ENCODE data around the gene ZSCAN26.
A peak's percentile ranks its signal among the peaks of the same experiment; 100 is the strongest.
"Not testable (repeated sequence)": the region's sequence is repeated elsewhere in the genome, so short reads cannot be mapped to it uniquely, and the experiment has no call there.

Gene ZSCAN26

GRCh38 chr6:28257042-28257441, 9.9 kb upstream of the ZSCAN26 start:
- no peak for DNase-seq

- peak; percentile 39 for DNase-seq
Observed at GRCh38 chr6:28258877-28259777, 7.8 kb upstream of the ZSCAN26 start, which contains the start of gene NKAPL. Gene NKAPL (plus strand): TSS chr6:28259297. CDS start chr6:28259372, 75 bp downstream.

GRCh38 chr6:28263922-28264321, 3.0 kb upstream of the ZSCAN26 start:
- no peak for DNase-seq

- no peak for DNase-seq
Observed at GRCh38 chr6:28264834-28265401, 2.0 kb upstream of the ZSCAN26 start.

GRCh38 chr6:28266563-28266961, 381 bp upstream of the ZSCAN26 start:
- no peak for DNase-seq

- DNase-seq: no peak
Observed at GRCh38 chr6:28267695-28268059, 734 bp downstream of the ZSCAN26 start.

GRCh38 chr6:28269492-28269891, 2.5 kb downstream of the ZSCAN26 start:
- no peak for DNase-seq

GRCh38 chr6:28274888-28275287, 7.9 kb downstream of the ZSCAN26 start:
- no peak for DNase-seq

- no peak for DNase-seq
Observed at GRCh38 chr6:28277746-28278145, 10.8 kb downstream of the ZSCAN26 start.

GRCh38 chr6:28280595-28281287, 13.8 kb downstream of the ZSCAN26 start:
- no peak for DNase-seq

- DNase-seq: peak; percentile 31
Observed at GRCh38 chr6:28281288-28282064, 14.5 kb downstream of the ZSCAN26 start, which contains the start of gene PGBD1. Gene PGBD1 (plus strand): TSS chr6:28281572. CDS start chr6:28283814, 2,242 bp downstream.

GRCh38 chr6:28282926-28283325, 16.0 kb downstream of the ZSCAN26 start:
- DNase-seq: no peak

- no peak for DNase-seq
Observed at GRCh38 chr6:28291573-28291972, 24.6 kb downstream of the ZSCAN26 start.

- no peak for DNase-seq
Observed at GRCh38 chr6:28295326-28295725, 28.4 kb downstream of the ZSCAN26 start.

GRCh38 chr6:28296520-28297060, 29.6 kb downstream of the ZSCAN26 start:
- no peak for DNase-seq

- DNase-seq: no peak
Observed at GRCh38 chr6:28303570-28303969, 36.6 kb downstream of the ZSCAN26 start.

GRCh38 chr6:28306363-28306762, 39.4 kb downstream of the ZSCAN26 start:
- not testable (repeated sequence) for DNase-seq

- DNase-seq: no peak
Observed at GRCh38 chr6:28311139-28311823, 44.3 kb downstream of the ZSCAN26 start.

- no peak for DNase-seq
Observed at GRCh38 chr6:28312939-28313338, 46.0 kb downstream of the ZSCAN26 start.

- DNase-seq: no peak
Observed at GRCh38 chr6:28315628-28316027, 48.7 kb downstream of the ZSCAN26 start.

GRCh38 chr6:28317866-28318265, 50.9 kb downstream of the ZSCAN26 start:
- not testable (repeated sequence) for DNase-seq

GRCh38 chr6:28322661-28323060, 55.7 kb downstream of the ZSCAN26 start:
- DNase-seq: no peak
